AG09309 (cell line): ENCODE measurements around the gene MDGA2.

Experiments used
- DNase-seq: peaks from one replicate; pipeline ENCODE4 v3.0.0-alpha.2; 2010; ENCODE audit warnings: low read depth
- H3K4me3 ChIP-seq: 2 replicates; pipeline ENCODE4 v1.5.1; 2011; ENCODE audit warnings: mild to moderate bottlenecking, low read depth, low read length, moderate library complexity; ENCODE audit not compliant: control insufficient read depth
- CTCF ChIP-seq: IDR thresholded peaks from 2 replicates; pipeline ENCODE4 v1.5.1; 2011; ENCODE audit warnings: mild to moderate bottlenecking, low read depth, low read length, inconsistent platforms; ENCODE audit not compliant: insufficient read depth, control insufficient read depth; ENCODE audit errors: missing control alignments

MDGA2 gene

GRCh38 chr14:47691829-47692228 lies 16.4 kb upstream of the MDGA2 start:
- TF ChIP-seq CTCF: no peak

GRCh38 chr14:47678993-47679392 lies 3.6 kb upstream of the MDGA2 start:
- TF ChIP-seq CTCF: no peak
- H3K4me3 ChIP-seq: no peak overlapping the region
- no peak for DNase-seq

More at GRCh38 chr14:47691829-47692228, 16.4 kb upstream of the MDGA2 start:
- DNase-seq: no peak
- H3K4me3 ChIP-seq: no peak overlapping the region

GRCh38 chr14:47678157-47678556 lies 2.8 kb upstream of the MDGA2 start:
- no peak for DNase-seq
- H3K4me3 ChIP-seq: no peak overlapping the region
- TF ChIP-seq CTCF: no peak

DNA sequence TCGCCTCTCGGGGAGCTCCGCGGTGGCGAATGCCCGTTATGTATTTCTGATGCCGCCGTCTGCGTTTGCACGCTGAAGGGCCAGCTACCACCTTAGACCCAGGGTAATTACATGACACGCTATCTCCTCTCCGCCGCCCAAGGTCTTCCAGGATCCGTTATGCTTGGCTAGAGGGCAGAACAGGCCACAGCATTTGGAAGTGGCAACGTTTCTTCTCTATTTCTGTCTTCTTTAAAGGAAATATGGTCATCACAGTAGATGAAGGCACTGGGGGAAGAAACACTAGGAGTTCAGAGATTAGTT lies 861 bp upstream of the MDGA2 start:
- no peak for DNase-seq
- no peak for TF ChIP-seq CTCF
- no peak overlapping the region for H3K4me3 ChIP-seq

DNA sequence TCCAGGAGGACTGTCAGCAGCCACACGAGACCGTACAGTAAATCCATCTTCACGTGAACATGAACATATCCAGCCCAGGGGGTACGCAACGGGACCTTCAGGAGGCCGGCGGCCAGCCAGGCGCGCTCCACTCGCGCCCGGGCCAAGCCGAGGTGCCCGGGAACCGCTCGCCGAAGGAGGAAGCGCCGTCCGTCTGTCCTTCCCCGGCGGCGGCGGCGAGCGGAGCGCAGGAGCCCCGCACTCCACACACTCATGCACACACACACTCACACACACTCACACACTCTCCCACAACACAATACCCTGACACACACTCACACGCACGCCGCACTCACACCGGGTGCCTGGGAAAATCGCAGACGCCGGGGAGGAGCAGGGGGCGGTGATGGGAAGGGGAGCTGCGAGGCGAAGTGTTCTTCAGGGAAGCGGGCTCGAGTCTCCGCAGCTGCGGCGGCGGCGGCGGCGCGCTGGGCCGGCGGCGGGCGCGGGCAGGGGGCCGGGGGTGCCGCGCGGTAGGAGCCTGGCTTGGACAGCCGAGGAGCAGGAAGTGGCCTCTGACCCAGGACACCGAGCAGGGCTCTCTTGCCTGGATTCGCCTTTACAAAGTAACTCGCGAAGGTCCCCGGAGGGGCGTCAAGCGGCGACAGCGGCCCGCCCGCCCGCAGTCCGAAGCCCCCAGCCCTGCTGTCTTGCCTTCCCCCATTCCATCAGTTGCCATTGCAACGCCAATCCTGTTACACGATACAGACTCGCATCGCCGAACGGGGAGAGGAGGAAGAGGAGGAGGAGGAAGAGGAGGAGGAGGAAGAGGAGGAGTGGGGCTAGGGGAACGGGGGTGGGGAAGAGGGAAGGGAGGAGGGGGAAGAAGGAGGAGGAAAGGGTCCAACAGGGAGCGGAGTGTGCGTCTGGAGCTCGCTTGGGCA lies 601 bp downstream of the MDGA2 start:
- no peak overlapping the region for H3K4me3 ChIP-seq
- no peak for DNase-seq
- no peak for TF ChIP-seq CTCF

DNA sequence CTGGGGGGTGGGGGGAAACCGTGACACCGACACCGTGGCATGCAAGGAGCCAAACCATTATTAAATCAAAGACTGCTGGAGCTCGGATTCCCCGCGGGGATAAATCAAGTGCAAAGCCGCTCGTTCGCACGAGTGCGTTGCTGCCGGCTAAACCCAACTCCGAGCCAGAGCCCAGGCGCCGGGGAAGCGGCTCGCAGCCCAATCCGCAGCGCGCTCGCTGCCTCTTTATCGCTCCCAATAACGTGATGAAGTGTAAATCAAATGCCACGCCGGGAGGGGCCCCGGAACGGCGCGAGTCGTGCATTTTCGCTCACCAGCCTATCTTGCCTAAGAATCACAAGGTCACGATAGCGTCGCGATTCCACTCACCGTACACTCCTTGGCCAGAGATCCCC lies 1.3 kb downstream of the MDGA2 start:
- H3K4me3 ChIP-seq: no peak overlapping the region
- TF ChIP-seq CTCF: no peak
- no peak for DNase-seq
